A549 (cell line): ENCODE results near the gene PGF. TPM values are rescaled to one million over a fixed set of nuclear protein-coding genes. Genes with fewer than 3 reads are reported as not detected.
A peak's percentile ranks its signal among the peaks of the same experiment; 100 is the strongest.

ENCODE experiments used
- ATAC-seq, 2 experiments: fragments of 200-7000 bp in 1 of 2; fragments of >200 bp in 1 of 2; cut with Nextera tagmentation in 1 of 2; cut with Tn5 transposase in 1 of 2; 3 replicates each; pipeline versions ENCODE4 v1.8.0 to v1.9.1; 2018 to 2020; ENCODE audit warnings: mild to moderate bottlenecking in 1 of 2, moderate library complexity in 1 of 2
- CTCF ChIA-PET: fragments of 300-600 bp; sonication (Branson Sonifier 250); formaldehyde crosslinking; extraction: SDS; loops from one replicate; lab custom pipeline; 2021; ENCODE audit warnings: antibody characterized with exemption, inconsistent platforms; lab: Yijun Ruan, JAX
- POLR2A ChIA-PET: fragments of 350-600 bp; formaldehyde crosslinking; extraction: SDS; loops from one replicate; lab custom pipeline; 2021; ENCODE audit warnings: antibody characterized with exemption, inconsistent platforms; lab: Yijun Ruan, JAX
- DNase-seq, 2 experiments: peaks; one replicate each; pipeline versions ENCODE4 v3.0.0 to v3.0.0-alpha.2; 2011 to 2016; ENCODE audit warnings: low read depth in 1 of 2, low spot score in 1 of 2
- FAIRE-seq: peaks from 2 replicates; lab custom pipeline; 2011; peaks lifted over from hg19 to GRCh38; lab: Jason Lieb, UNC
- H3K27ac ChIP-seq, 2 experiments: fragments of >200 bp; sonication (Bioruptor Twin); formaldehyde crosslinking; 3 replicates each; pipeline ENCODE4 v1.5.1; 2016 to 2017
- H3K4me1 ChIP-seq: fragments of >200 bp; sonication (Bioruptor Twin); formaldehyde crosslinking; 3 replicates; pipeline ENCODE4 v1.6.1; 2016
- H3K4me2 ChIP-seq: fragments of >200 bp; sonication (Bioruptor Twin); formaldehyde crosslinking; 3 replicates; pipeline ENCODE4 v1.6.1; 2016
- H3K4me3 ChIP-seq: fragments of >200 bp; sonication (Bioruptor Twin); formaldehyde crosslinking; 3 replicates; pipeline ENCODE4 v1.5.1; 2016
- H3K9me3 ChIP-seq: fragments of >200 bp; sonication (Bioruptor Twin); formaldehyde crosslinking; 3 replicates; pipeline ENCODE4 v1.6.1; 2016
- CBX2 ChIP-seq: fragments of 200-600 bp; sonication (generic); IDR thresholded peaks from 2 replicates; pipeline ENCODE4 v1.6.1; 2016; ENCODE audit warnings: low read depth, mild to moderate bottlenecking, borderline replicate concordance
- CBX8 ChIP-seq: fragments of 200-600 bp; sonication (generic); IDR thresholded peaks from 2 replicates; pipeline ENCODE4 v1.6.1; 2016
- CEBPB ChIP-seq, 2 experiments: fragments of >200 bp in 1 of 2; sonication (Bioruptor Twin) in 1 of 2; formaldehyde crosslinking in 1 of 2; IDR thresholded peaks; 2 replicates each; pipeline ENCODE4 v1.6.1; 2012 to 2016
- CHD4 ChIP-seq: fragments of 200-600 bp; sonication (generic); IDR thresholded peaks from 2 replicates; pipeline ENCODE4 v1.6.1; 2016; ENCODE audit warnings: antibody characterized with exemption, mild to moderate bottlenecking, borderline replicate concordance
- CTCF ChIP-seq: fragments of >200 bp; sonication (Bioruptor Twin); formaldehyde crosslinking; IDR thresholded peaks from 3 replicates; pipeline ENCODE4 v1.5.1; 2016
- EHF ChIP-seq: fragments of 250-450 bp; sonication (Bioruptor Pico); IDR thresholded peaks from 2 replicates; pipeline ENCODE4 v1.5.0; 2020; ENCODE audit warnings: mild to moderate bottlenecking
- ESRRA ChIP-seq: fragments of 150-350 bp; IDR thresholded peaks from 2 replicates; pipeline ENCODE4 v1.6.1; 2014; ENCODE audit warnings: mild to moderate bottlenecking, low read length, borderline replicate concordance
- FOSL2 ChIP-seq, 2 experiments: fragments of 450-650 bp in 1 of 2; fragments of >200 bp in 1 of 2; sonication (Bioruptor Twin) in 1 of 2; formaldehyde crosslinking; IDR thresholded peaks; 2 replicates each; pipeline versions ENCODE4 v1.5.0 to v1.6.1; 2016 to 2020; ENCODE audit warnings: mild to moderate bottlenecking in 1 of 2, moderate library complexity in 1 of 2
- FOXS1 ChIP-seq: fragments of 250-450 bp; sonication (Bioruptor Pico); IDR thresholded peaks from 2 replicates; pipeline ENCODE4 v1.5.0; 2020; ENCODE audit warnings: mild to moderate bottlenecking, moderate library complexity
- HDAC2 ChIP-seq: fragments of 200-600 bp; sonication (generic); IDR thresholded peaks from 2 replicates; pipeline ENCODE4 v1.6.1; 2016
- JUN ChIP-seq, 2 experiments: fragments of >200 bp; sonication (Bioruptor Twin); formaldehyde crosslinking; IDR thresholded peaks; 2 replicates in 1 of 2; 3 replicates in 1 of 2; pipeline ENCODE4 v1.6.1; 2016 to 2017
- KDM1A ChIP-seq: fragments of 200-600 bp; sonication (generic); IDR thresholded peaks from 2 replicates; pipeline ENCODE4 v1.6.1; 2016; ENCODE audit warnings: low read depth, mild to moderate bottlenecking
- MAX ChIP-seq: IDR thresholded peaks from 2 replicates; pipeline ENCODE4 v1.6.1; 2012
- NR3C1 ChIP-seq: fragments of >200 bp; sonication (Bioruptor Twin); formaldehyde crosslinking; IDR thresholded peaks from 3 replicates; pipeline ENCODE4 v1.6.1; 2017
- PBX3 ChIP-seq: IDR thresholded peaks from 2 replicates; pipeline ENCODE4 v1.6.1; 2012
- POLR2A ChIP-seq: IDR thresholded peaks from 2 replicates; pipeline ENCODE4 v1.6.1; 2012; ENCODE audit warnings: mild to moderate bottlenecking, low read length
- RAD21 ChIP-seq, 2 experiments: fragments of >200 bp in 1 of 2; sonication (Bioruptor Twin) in 1 of 2; formaldehyde crosslinking in 1 of 2; IDR thresholded peaks in 1 of 2; conservative IDR thresholded peaks in 1 of 2; 2 replicates in 1 of 2; 3 replicates in 1 of 2; pipeline ENCODE4 v1.6.1; 2012 to 2018; ENCODE audit warnings: inconsistent platforms in 1 of 2
- RCOR1 ChIP-seq: fragments of 150-350 bp; IDR thresholded peaks from 2 replicates; pipeline ENCODE4 v1.6.1; 2014; ENCODE audit warnings: antibody characterized with exemption, low read length, low read depth
- REST ChIP-seq: fragments of 200-600 bp; sonication (generic); IDR thresholded peaks from 2 replicates; pipeline ENCODE4 v1.6.1; 2016; ENCODE audit warnings: antibody characterized with exemption, mild to moderate bottlenecking, moderate library complexity
- RFX5 ChIP-seq: fragments of 450-650 bp; IDR thresholded peaks from 2 replicates; pipeline ENCODE4 v1.7.1; 2014; ENCODE audit warnings: antibody characterized with exemption, mild to moderate bottlenecking, moderate library complexity
- SMC3 ChIP-seq: fragments of >200 bp; sonication (Bioruptor Twin); formaldehyde crosslinking; IDR thresholded peaks from 3 replicates; pipeline ENCODE4 v1.6.1; 2018; ENCODE audit warnings: inconsistent platforms
- ZC3H11A ChIP-seq: fragments of 450-650 bp; IDR thresholded peaks from 2 replicates; pipeline ENCODE4 v1.6.1; 2014; ENCODE audit warnings: antibody characterized with exemption, mild to moderate bottlenecking
- WGBS: methylation state at CpG from one replicate; pipeline ENCODE4 v1.1.6; 2017; ENCODE audit errors: missing lambda C conversion rate; 5-methylcytosine and 5-hydroxymethylcytosine counted together
- polyA plus RNA-seq, 4 experiments: library from polyadenylated mRNA; depleted of rRNA in 3 of 4; stranded (reverse); fragments of >200 nt; fragmentation: RNase III in 1 of 4; extraction: RNeasy Plus Mini Kit Qiagen cat#74134 plus additional on column Dnase treatment in 1 of 4; gene quantifications; 2 replicates in 3 of 4; 3 replicates in 1 of 4; pipeline ENCODE4 v1.2.3, GENCODE V29; 2011 to 2017
- TF ChIP-seq, protein P1 (sequence below): fragments of 250-450 bp; sonication (Bioruptor Pico); IDR thresholded peaks from 2 replicates; pipeline ENCODE4 v1.5.0; 2020; ENCODE audit warnings: low read depth, mild to moderate bottlenecking, moderate library complexity
- TF ChIP-seq, protein P2 (sequence below): fragments of 450-650 bp; IDR thresholded peaks from 2 replicates; pipeline ENCODE4 v1.6.1; 2014; ENCODE audit warnings: antibody characterized with exemption
- TF ChIP-seq, protein P3 (sequence below): fragments of >200 bp; sonication (Bioruptor Twin); formaldehyde crosslinking; IDR thresholded peaks from 3 replicates; pipeline ENCODE4 v1.6.1; 2016

Gene PGF
- polyA plus RNA-seq, 2 of the 4 experiments (the other 2 are of a cell fraction) = 0.63 to 1.1 TPM

- ATAC-seq (no peak), DNase-seq (no peak), FAIRE-seq (no peak)
- TF ChIP-seq MAX (no peak), PBX3 (no peak), KDM1A (no peak), ESRRA (no peak), EHF (CRISPR knock-in tag) (no peak), HDAC2 (no peak), POLR2A (no peak), CHD4 (no peak), FOXS1 (CRISPR knock-in tag) (no peak), NR3C1 (no peak), JUN (IDR thresholded peaks at IDR 0.05) (no peak), RCOR1 (no peak), CBX2 (no peak), SMC3 (no peak), REST (no peak)
- TF ChIP-seq, protein P1, sequence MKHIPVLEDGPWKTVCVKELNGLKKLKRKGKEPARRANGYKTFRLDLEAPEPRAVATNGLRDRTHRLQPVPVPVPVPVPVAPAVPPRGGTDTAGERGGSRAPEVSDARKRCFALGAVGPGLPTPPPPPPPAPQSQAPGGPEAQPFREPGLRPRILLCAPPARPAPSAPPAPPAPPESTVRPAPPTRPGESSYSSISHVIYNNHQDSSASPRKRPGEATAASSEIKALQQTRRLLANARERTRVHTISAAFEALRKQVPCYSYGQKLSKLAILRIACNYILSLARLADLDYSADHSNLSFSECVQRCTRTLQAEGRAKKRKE (CRISPR knock-in tag) = no peak
- TF ChIP-seq, protein P2, sequence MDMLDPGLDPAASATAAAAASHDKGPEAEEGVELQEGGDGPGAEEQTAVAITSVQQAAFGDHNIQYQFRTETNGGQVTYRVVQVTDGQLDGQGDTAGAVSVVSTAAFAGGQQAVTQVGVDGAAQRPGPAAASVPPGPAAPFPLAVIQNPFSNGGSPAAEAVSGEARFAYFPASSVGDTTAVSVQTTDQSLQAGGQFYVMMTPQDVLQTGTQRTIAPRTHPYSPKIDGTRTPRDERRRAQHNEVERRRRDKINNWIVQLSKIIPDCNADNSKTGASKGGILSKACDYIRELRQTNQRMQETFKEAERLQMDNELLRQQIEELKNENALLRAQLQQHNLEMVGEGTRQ = no peak
- WGBS = 75% methylated on average over 4 of the region's 4 CpGs
- Histone ChIP-seq H3K4me2 (no peak overlapping the region), H3K4me1 (peaks cover 9% of the 10 kb centered on the region; the same call in 2 of the 3 replicates), H3K27ac (no peak overlapping the region), H3K4me3 (no peak overlapping the region), H3K9me3 (no peaks in the 10 kb centered on the region)
- ChIA-PET POLR2A (no interaction called here), CTCF (interaction anchor here (1.2 to 3.6 kb wide), 3 partner anchors 10 to 109 kb away, joined by 3 to 22 read pairs (median 8); no protein-coding TSS in a partner anchor)
Measured at GRCh38 chr14:74915426-74915825, 40.0 kb downstream of the PGF start.

DNA sequence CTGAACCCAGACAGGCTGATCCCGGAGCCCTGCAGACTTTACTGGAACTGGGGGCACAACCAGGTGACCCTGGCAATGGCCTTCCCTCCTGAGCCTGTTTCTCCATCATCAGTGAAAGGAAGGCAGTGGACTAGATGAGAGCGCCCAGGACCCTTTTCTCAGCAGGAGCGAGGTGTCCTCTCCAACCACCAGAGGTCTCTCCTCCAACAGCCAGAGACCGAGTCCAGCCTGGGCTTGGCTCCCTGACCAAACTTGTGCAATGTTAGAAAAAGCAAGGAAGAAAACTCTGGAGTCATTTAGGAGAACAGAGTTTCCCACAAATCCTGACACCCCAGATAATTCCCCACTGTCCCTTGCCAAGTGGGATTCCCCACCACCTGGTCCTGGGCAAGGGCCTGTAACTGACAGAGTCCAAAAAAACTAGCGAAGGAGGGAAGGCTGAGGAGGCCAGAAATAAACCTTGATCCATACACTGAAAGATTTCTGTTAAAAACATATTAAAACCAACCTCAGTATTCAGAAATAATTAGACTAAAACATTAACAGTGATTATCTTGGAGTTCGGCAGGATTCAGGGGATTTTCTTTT lies 41.3 kb downstream of the PGF start:
- DNase-seq = peak; percentile 68 to 73
- Histone ChIP-seq H3K4me1 (peaks cover 9% of the 10 kb centered on the region; the same call in 2 of the 3 replicates), H3K27ac (no peak overlapping the region), H3K4me2 (no peak overlapping the region), H3K9me3 (no peaks in the 10 kb centered on the region), H3K4me3 (no peak overlapping the region)
- CTCF ChIA-PET = interaction anchor here (3.6 to 9.6 kb wide), 2 partner anchors 8 to 175 kb away, joined by 22 to 87 read pairs; no protein-coding TSS in a partner anchor
- no peak for TF ChIP-seq CBX2
- TF ChIP-seq RFX5 = no peak
- no peak for TF ChIP-seq ZC3H11A
- no peak for TF ChIP-seq FOSL2 (IDR thresholded peaks at IDR 0.05)
- TF ChIP-seq FOSL2 (CRISPR knock-in tag; IDR thresholded peaks at IDR 0.05) = no peak
- no peak for TF ChIP-seq CBX8
- TF ChIP-seq ESRRA = no peak
- TF ChIP-seq SMC3 = peak; percentile 83
- no peak for TF ChIP-seq NR3C1
- TF ChIP-seq PBX3 = no peak
- TF ChIP-seq RAD21 (conservative IDR thresholded peaks at IDR 0.05 in 1 of 2, IDR thresholded peaks at IDR 0.05 in 1 of 2) = peak; percentile 73 to 75
- TF ChIP-seq CTCF = peak; percentile 78
- TF ChIP-seq, protein P3, sequence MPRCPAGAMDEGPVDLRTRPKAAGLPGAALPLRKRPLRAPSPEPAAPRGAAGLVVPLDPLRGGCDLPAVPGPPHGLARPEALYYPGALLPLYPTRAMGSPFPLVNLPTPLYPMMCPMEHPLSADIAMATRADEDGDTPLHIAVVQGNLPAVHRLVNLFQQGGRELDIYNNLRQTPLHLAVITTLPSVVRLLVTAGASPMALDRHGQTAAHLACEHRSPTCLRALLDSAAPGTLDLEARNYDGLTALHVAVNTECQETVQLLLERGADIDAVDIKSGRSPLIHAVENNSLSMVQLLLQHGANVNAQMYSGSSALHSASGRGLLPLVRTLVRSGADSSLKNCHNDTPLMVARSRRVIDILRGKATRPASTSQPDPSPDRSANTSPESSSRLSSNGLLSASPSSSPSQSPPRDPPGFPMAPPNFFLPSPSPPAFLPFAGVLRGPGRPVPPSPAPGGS = no peak
- TF ChIP-seq CEBPB (IDR thresholded peaks at IDR 0.05) = peak; percentile 33 to 63; a peak in 2 of 4 replicates
- 46% methylated on average over 6 of the region's 6 CpGs for WGBS
- POLR2A ChIA-PET = no interaction called here
- FAIRE-seq = peak; percentile 92
- peak; percentile 85 to 88 for ATAC-seq
